DMS53 treated with DMSO at 0.1 percent for 48 hours (cell line): ENCODE results near the gene NCOA3.

Experiments
- DNase-seq: peaks from one replicate; lab custom pipeline; 2025; ENCODE audit not compliant: unreplicated experiment; lab: John Stamatoyannopoulos, UW

The NCOA3 gene

GRCh38 chr20:47627540-47627939 lies 125.9 kb downstream of the NCOA3 start:
- no peak for DNase-seq

- no peak for DNase-seq
Measured at GRCh38 chr20:47629907-47630306, 128.2 kb downstream of the NCOA3 start.

GRCh38 chr20:47631078-47631477 lies 129.4 kb downstream of the NCOA3 start:
- no peak for DNase-seq

- DNase-seq: no peak
Measured at GRCh38 chr20:47635256-47635655, 133.6 kb downstream of the NCOA3 start.

- DNase-seq: no peak
Measured at GRCh38 chr20:47638851-47639250, 137.2 kb downstream of the NCOA3 start.

- no peak for DNase-seq
Measured at GRCh38 chr20:47642118-47642517, 140.4 kb downstream of the NCOA3 start.

GRCh38 chr20:47642624-47643023 lies 140.9 kb downstream of the NCOA3 start:
- DNase-seq: no peak

GRCh38 chr20:47645632-47646031 lies 143.9 kb downstream of the NCOA3 start:
- DNase-seq: no peak

- DNase-seq: no peak
Measured at GRCh38 chr20:47647994-47648393, 146.3 kb downstream of the NCOA3 start.

- DNase-seq: no peak
Measured at GRCh38 chr20:47648943-47649342, 147.3 kb downstream of the NCOA3 start.

GRCh38 chr20:47652301-47652700 lies 150.6 kb downstream of the NCOA3 start:
- DNase-seq: no peak

GRCh38 chr20:47652794-47653193 lies 151.1 kb downstream of the NCOA3 start:
- no peak for DNase-seq

- no peak for DNase-seq
Measured at GRCh38 chr20:47653869-47654268, 152.2 kb downstream of the NCOA3 start.

- DNase-seq: no peak
Measured at GRCh38 chr20:47654370-47654769, 152.7 kb downstream of the NCOA3 start.

- no peak for DNase-seq
Measured at GRCh38 chr20:47655635-47656034, 153.9 kb downstream of the NCOA3 start.

- DNase-seq: no peak
Measured at GRCh38 chr20:47656318-47656717, 154.6 kb downstream of the NCOA3 start.

GRCh38 chr20:47659904-47660601 lies 158.4 kb downstream of the NCOA3 start:
- no peak for DNase-seq

GRCh38 chr20:47660602-47660905 lies 158.9 kb downstream of the NCOA3 start:
- no peak for DNase-seq

GRCh38 chr20:47660983-47661700 lies 159.5 kb downstream of the NCOA3 start:
- DNase-seq: no peak

- DNase-seq: no peak
Measured at GRCh38 chr20:47661714-47662113, 160.0 kb downstream of the NCOA3 start.

- no peak for DNase-seq
Measured at GRCh38 chr20:47662483-47663353, 161.0 kb downstream of the NCOA3 start.
